ENCODE measurements around the gene RPUSD1.
A peak's percentile ranks its signal among the peaks of the same experiment; 100 is the strongest.
"Not testable (repeated sequence)": the region's sequence is repeated elsewhere in the genome, so short reads cannot be mapped to it uniquely, and the experiment has no call there.

The RPUSD1 gene, protein sequence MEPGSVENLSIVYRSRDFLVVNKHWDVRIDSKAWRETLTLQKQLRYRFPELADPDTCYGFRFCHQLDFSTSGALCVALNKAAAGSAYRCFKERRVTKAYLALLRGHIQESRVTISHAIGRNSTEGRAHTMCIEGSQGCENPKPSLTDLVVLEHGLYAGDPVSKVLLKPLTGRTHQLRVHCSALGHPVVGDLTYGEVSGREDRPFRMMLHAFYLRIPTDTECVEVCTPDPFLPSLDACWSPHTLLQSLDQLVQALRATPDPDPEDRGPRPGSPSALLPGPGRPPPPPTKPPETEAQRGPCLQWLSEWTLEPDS

DNA sequence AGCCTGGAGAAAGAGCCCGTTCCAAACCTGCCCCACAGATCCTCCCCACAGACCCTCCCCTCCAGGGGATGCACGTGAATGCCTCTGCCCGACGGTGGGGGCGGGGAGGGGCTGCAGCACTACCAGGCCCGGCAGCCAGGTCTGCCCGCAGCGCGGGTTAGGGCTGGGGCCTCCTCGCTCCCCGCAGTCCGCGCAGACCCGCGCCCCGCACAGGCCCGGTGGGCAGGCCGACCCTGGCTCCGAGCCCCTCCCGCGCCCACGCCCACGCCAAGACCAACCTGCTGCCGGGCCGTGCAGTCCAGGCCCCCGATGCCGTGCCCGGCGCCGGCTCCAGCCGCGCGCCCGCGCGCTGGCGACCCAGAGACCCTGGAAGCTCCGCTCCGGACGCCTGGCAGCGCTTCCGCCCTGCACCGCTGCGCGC is at the start of gene RPUSD1:
RPUSD1 (minus strand) TSS at position 404 of the 421 bp plus-strand sequence. CDS start 644 bp downstream, outside the sequence.
- Histone ChIP-seq H3K27ac (ENCODE audit: low read depth, low read length) (peak within 1 kb of the TSS; percentile 3), H3K4me3 (ENCODE audit: low read length) (peak within 1 kb of the TSS; percentile 95), H3K27me3 (ENCODE audit: control insufficient read depth, insufficient read depth, low read length) (peaks cover 5% of the 10 kb centered on the region), H3K4me1 (ENCODE audit: control insufficient read depth, insufficient read depth, low read length) (no peaks in the 10 kb centered on the region), H3K36me3 (ENCODE audit: control insufficient read depth, insufficient read depth, low read length) (no peaks in the 10 kb centered on the region), H3K9ac (ENCODE audit: low read length) (peak within 1 kb of the TSS; percentile 93)

DNA sequence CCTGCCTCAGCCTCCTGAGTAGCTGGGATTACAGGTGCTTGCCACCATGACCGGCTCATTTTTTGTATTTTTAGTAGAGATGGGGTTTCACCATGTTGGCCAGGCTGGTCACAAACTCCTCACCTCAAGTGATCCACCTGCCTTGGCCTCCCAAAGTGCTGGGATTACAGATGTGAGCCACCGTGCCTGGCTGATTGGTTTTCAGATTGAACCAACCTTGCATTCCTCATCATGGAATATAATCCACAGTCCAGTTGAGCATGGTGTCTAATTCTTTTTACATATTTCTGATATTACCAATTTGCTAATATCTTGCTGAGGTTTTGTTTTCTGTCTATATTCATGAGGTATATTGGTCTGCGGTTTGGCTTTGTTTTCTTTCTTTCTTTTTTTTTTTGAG is 48.6 kb upstream of the RPUSD1 start:
- not testable (repeated sequence) for H3K9ac ChIP-seq (ENCODE audit: low read length); H3K27me3 ChIP-seq (ENCODE audit: control insufficient read depth, insufficient read depth, low read length); H3K27ac ChIP-seq (ENCODE audit: low read depth, low read length); H3K4me1 ChIP-seq (ENCODE audit: control insufficient read depth, insufficient read depth, low read length); H3K4me3 ChIP-seq (ENCODE audit: low read length); H3K36me3 ChIP-seq (ENCODE audit: control insufficient read depth, insufficient read depth, low read length)

DNA sequence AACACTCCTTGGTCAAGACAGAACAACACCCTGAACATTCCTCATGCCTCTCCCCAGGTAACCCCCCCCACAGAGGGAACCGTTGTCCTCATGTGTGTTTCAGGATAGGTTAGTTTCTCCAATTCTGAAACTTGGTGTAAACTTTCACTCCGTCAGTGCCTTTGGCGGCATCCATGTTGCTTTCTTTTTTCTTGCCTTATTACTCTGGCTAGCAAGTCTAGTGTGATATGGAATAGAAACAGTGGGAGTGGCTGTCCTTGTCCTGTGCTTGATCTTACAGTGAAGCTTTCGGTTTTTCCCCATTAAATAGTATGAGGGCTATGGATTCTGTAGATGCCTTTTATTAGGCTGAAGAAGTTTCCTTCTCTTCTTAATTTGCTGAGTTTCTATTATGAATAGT is 48.0 kb upstream of the RPUSD1 start:
- Histone ChIP-seq H3K36me3 (ENCODE audit: control insufficient read depth, insufficient read depth, low read length) (no peaks in the 10 kb centered on the region), H3K4me3 (ENCODE audit: low read length) (no peak overlapping the region), H3K9ac (ENCODE audit: low read length) (no peak overlapping the region), H3K27me3 (ENCODE audit: control insufficient read depth, insufficient read depth, low read length) (no peaks in the 10 kb centered on the region), H3K27ac (ENCODE audit: low read depth, low read length) (no peak overlapping the region), H3K4me1 (ENCODE audit: control insufficient read depth, insufficient read depth, low read length) (no peaks in the 10 kb centered on the region)

DNA sequence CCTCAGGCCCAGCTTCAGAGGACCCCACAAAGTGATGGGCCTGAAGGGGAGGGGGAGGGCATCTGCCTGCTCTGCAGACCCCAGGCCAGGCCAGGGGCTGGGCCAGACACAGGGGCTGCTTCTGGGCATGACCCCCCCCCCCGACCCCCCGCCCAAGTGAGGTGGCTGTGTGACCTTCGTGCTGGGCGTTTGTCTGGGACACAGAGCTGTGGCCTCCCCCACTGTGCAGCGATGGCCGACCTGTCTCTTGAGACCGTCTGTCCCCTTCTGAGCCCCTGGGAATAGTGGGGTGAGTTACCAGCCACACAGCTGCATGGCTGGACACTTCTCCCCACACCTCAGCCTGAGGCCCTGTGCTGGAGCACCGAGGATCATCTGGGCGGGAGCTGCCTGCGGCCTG is 47.2 kb upstream of the RPUSD1 start:
- Histone ChIP-seq H3K36me3 (ENCODE audit: control insufficient read depth, insufficient read depth, low read length) (no peaks in the 10 kb centered on the region), H3K9ac (ENCODE audit: low read length) (no peak overlapping the region), H3K4me3 (ENCODE audit: low read length) (no peak overlapping the region), H3K4me1 (ENCODE audit: control insufficient read depth, insufficient read depth, low read length) (no peaks in the 10 kb centered on the region), H3K27me3 (ENCODE audit: control insufficient read depth, insufficient read depth, low read length) (no peaks in the 10 kb centered on the region), H3K27ac (ENCODE audit: low read depth, low read length) (no peak overlapping the region)

DNA sequence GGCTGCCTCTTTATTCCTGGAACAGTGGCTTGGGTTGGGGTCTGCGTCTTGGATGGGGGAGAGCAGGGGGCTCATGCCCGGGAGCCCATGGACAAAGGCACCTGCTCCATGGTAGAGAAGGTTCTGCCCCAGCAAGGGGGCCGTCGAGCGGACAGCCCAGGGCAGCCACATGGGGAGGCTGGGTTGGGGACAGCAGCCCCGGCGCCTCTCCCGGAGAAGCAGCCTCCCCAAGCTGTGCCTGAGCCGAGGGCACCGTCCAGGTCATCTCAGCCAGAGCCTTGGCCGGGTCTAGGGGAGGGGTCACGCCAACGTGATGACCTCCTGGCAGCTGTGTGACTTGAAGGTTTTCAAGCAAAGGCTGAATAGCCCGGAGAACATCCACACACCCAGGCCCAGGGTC is 45.2 kb upstream of the RPUSD1 start:
- H3K9ac ChIP-seq (ENCODE audit: low read length), result no peak overlapping the region
- no peaks in the 10 kb centered on the region for H3K4me1 ChIP-seq (ENCODE audit: control insufficient read depth, insufficient read depth, low read length)
- no peaks in the 10 kb centered on the region for H3K36me3 ChIP-seq (ENCODE audit: control insufficient read depth, insufficient read depth, low read length)
- H3K27ac ChIP-seq (ENCODE audit: low read depth, low read length), result no peak overlapping the region
- H3K27me3 ChIP-seq (ENCODE audit: control insufficient read depth, insufficient read depth, low read length), result no peaks in the 10 kb centered on the region
- no peak overlapping the region for H3K4me3 ChIP-seq (ENCODE audit: low read length)

DNA sequence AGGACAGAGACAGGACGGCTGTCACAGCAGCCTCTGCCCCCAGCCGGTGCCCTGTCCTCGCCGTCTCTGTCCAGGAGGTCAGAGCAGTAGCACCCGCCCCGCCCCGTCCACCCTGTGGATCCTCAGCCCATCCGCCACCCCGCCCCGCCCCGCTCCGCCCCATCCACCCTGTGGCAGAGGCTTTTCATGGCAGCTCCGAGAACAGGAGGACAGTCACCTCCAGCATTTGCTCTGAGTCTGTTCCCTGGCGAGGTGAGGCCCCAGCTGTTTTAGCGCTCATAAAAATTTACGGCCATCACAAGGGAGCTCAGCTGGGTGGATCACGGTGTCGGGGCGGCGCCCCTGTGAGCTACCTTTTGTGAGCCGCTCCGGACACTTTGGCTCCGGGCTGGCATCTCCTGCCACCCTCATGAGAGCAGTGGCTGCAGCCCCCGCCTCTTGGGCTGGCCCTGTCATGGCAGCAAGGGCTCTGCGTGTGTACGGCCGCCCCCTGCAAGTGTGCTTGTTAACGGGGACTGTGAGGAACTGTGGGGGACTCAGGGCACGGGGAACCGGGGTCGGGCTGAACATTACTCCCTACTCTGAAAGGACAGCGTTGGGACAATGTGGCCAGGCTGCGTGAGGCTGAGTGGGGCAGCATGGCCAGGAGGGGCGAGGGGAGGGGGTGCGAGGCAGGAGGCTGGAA is 44.6 kb upstream of the RPUSD1 start:
- H3K9ac ChIP-seq (ENCODE audit: low read length), result no peak overlapping the region
- no peaks in the 10 kb centered on the region for H3K27me3 ChIP-seq (ENCODE audit: control insufficient read depth, insufficient read depth, low read length)

DNA sequence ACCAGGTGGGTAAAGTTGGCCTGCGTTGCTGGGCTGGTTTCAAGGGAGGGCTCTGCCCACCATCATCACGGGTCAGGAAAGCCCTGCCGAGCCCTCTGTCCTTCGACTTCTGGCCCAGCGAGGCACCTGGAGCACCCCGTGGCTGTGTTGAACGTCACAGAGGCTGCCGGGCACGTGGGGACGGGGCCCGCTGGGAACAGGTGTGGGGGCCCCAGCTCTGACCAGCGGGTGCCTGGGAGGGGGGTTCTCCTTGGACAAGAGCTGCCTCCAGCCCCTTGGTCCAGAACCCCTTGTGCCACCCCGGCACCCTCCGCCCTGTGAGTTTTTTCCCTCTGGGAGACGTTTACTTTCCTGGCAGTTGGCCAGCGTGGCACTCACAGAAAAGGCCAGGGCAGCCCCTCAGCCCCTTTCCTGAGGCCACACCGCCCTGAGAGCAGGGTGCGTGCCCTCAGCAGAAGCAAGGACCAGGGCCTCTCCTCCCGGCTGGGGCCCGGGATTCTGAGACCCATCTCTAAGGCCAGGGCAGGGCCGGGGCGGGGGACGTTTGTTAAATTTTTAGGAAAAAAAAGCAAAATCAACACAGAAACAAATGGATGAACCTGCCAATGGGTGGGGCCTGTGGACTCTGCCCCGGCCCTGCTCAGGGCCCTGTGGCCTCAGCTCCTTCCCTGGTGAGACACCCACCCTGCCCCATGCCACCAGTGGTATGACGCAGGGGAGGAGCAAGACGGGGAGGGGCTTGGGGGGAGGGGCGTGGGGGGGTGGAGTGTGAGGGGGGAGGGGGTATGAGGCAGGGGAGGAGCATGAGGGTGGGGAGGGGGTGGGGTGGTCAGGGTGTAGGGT is 43.6 kb upstream of the RPUSD1 start:
- H3K4me3 ChIP-seq (ENCODE audit: low read length), result no peak overlapping the region
- H3K36me3 ChIP-seq (ENCODE audit: control insufficient read depth, insufficient read depth, low read length), result no peaks in the 10 kb centered on the region
- H3K27ac ChIP-seq (ENCODE audit: low read depth, low read length), result no peak overlapping the region
- H3K4me1 ChIP-seq (ENCODE audit: control insufficient read depth, insufficient read depth, low read length), result no peaks in the 10 kb centered on the region
- H3K9ac ChIP-seq (ENCODE audit: low read length), result no peak overlapping the region
- H3K27me3 ChIP-seq (ENCODE audit: control insufficient read depth, insufficient read depth, low read length), result peaks cover 3% of the 10 kb centered on the region

More for the DNA sequence above, 44.6 kb upstream of the RPUSD1 start:
- Histone ChIP-seq H3K27ac (ENCODE audit: low read depth, low read length) (no peak overlapping the region), H3K36me3 (ENCODE audit: control insufficient read depth, insufficient read depth, low read length) (no peaks in the 10 kb centered on the region), H3K4me3 (ENCODE audit: low read length) (no peak overlapping the region), H3K4me1 (ENCODE audit: control insufficient read depth, insufficient read depth, low read length) (no peaks in the 10 kb centered on the region)

DNA sequence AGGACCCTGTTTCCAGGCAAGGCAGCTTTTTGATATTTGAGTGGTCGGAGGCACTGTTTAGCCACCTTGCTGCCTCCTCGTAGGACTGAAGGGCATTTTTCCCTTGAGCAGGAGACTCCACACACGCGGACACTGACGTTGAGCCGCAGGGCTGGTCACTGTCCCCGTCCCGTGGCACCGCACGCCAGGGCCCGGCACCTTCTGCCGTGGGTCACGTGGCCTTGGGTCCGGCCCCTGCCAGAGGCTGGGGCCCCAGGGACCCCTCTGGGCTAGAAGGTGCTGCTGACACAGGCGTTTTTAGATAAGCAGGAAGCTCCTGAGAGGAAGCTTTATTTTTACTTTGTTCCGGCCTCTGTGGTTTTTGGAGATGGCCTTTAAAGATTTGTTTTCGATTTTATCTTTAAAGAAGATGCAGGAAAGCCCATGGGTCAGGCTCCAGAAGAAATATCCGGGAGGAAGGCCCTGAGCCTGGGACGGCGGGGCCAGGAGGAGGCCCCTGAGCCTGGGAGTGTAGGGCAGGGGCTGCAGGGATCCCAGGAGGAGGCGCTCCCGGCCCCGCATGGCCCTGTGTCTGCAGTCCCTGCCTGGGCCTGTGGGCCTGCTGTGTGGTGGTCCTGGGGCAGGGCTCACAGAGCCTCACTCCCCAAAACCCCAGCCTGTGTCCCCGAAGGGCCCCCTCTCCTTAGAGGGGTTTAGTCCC is 42.8 kb upstream of the RPUSD1 start:
- Histone ChIP-seq H3K4me1 (ENCODE audit: control insufficient read depth, insufficient read depth, low read length) (no peaks in the 10 kb centered on the region), H3K27me3 (ENCODE audit: control insufficient read depth, insufficient read depth, low read length) (peaks cover 3% of the 10 kb centered on the region), H3K9ac (ENCODE audit: low read length) (no peak overlapping the region), H3K36me3 (ENCODE audit: control insufficient read depth, insufficient read depth, low read length) (no peaks in the 10 kb centered on the region), H3K27ac (ENCODE audit: low read depth, low read length) (no peak overlapping the region), H3K4me3 (ENCODE audit: low read length) (no peak overlapping the region)

DNA sequence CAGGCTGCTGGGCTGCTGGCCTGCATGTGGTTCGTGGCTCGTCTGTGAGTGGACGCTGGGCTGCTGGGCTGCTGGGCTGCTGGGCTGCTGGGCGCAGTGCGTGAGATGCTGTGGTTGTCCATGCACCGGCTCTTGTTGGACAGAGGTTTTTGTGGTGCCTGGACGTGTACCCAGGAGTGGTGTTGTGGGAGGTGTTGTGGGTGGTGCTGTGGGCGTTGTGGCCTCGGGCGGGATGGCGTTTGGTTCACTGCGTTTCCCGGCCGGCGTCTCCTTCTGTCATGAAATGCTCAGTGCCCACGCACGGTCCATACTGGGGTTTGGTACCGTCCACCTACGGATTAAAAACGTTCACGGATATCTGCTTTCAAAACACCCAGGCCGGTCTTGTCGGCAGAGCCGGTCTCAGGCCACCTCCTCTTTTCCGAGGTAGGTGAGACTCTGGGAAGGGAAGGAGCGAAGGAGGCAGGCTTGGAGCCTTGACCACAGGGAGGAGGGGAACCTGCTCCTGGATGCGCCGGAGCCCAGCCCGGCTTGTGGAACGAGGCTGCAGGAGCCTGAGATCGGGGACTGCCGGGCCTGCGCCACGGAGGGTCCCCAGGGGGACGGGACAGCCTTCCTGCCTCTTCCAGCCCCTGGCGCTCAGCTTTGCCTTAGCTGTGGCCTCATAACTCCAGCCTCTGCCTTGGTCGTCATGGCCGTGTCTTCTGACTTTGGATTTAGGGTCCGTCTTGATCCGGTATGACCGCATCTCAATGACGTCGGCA is 42.1 kb upstream of the RPUSD1 start:
- Histone ChIP-seq H3K9ac (ENCODE audit: low read length) (no peak overlapping the region), H3K4me3 (ENCODE audit: low read length) (no peak overlapping the region), H3K4me1 (ENCODE audit: control insufficient read depth, insufficient read depth, low read length) (no peaks in the 10 kb centered on the region), H3K27me3 (ENCODE audit: control insufficient read depth, insufficient read depth, low read length) (peaks cover 3% of the 10 kb centered on the region), H3K36me3 (ENCODE audit: control insufficient read depth, insufficient read depth, low read length) (no peaks in the 10 kb centered on the region), H3K27ac (ENCODE audit: low read depth, low read length) (no peak overlapping the region)

DNA sequence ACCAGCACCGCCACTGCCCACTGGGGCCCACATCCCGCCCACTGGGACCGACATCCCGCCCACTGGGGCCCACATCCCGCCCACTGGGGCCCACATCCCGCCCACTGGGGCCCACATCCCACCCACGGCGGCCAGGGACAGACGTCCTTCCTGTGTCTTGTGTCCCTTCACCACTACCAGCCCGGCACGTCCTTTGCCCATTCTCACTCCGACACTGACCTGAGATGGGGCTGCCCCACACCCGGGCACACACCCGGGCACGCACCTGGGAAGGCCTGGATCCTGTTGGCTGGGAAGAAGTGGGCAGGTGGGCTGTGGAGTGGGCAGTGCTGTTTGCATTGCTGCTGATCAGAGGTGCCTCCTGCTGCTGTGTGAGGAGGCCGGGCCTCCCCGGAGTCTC is 40.7 kb upstream of the RPUSD1 start:
- Histone ChIP-seq H3K4me3 (ENCODE audit: low read length) (no peak overlapping the region), H3K36me3 (ENCODE audit: control insufficient read depth, insufficient read depth, low read length) (no peaks in the 10 kb centered on the region), H3K9ac (ENCODE audit: low read length) (no peak overlapping the region), H3K27ac (ENCODE audit: low read depth, low read length) (no peak overlapping the region), H3K4me1 (ENCODE audit: control insufficient read depth, insufficient read depth, low read length) (no peaks in the 10 kb centered on the region), H3K27me3 (ENCODE audit: control insufficient read depth, insufficient read depth, low read length) (peaks cover 3% of the 10 kb centered on the region)

DNA sequence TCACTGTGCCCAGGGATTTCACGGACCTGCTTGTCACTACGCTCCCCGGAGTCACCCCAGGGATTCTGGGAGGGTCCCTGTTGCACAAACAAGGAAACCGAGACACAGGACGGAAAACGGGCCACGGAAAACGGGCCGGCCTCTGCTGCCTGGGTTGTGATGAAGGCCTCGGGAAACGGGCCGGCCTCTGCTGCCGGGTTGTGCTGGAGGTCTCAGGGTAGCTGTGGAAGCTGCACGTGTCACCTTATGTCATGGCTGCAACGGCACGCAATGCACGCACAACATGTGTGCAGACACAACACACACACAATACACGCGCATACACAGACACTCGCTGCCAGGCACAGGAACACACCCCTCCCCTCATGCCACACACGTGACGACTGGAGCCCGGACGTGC is 39.3 kb upstream of the RPUSD1 start:
- Histone ChIP-seq H3K27ac (ENCODE audit: low read depth, low read length) (no peak overlapping the region), H3K27me3 (ENCODE audit: control insufficient read depth, insufficient read depth, low read length) (peaks cover 3% of the 10 kb centered on the region), H3K4me1 (ENCODE audit: control insufficient read depth, insufficient read depth, low read length) (no peaks in the 10 kb centered on the region), H3K9ac (ENCODE audit: low read length) (no peak overlapping the region), H3K36me3 (ENCODE audit: control insufficient read depth, insufficient read depth, low read length) (no peaks in the 10 kb centered on the region), H3K4me3 (ENCODE audit: low read length) (no peak overlapping the region)

Data from rectal smooth muscle tissue (tissue), 1 donor.